Measurements from ENCODE around the gene GRIK2. TPM values are rescaled to one million over a fixed set of nuclear protein-coding genes. Genes with fewer than 3 reads are reported as not detected.

The GRIK2 gene
- total and polyA plus RNA-seq, 2 of the 4 experiments (the other 2 are of a cell fraction): 8.2 to 15.2 TPM

GRCh38 chr6:102038964-102039363, 645.5 kb downstream of the GRIK2 start:
- WGBS, 2 experiments (ENCODE audit: extremely low coverage in 2 of 2, insufficient read length in 1 of 2): no CpG with 5 or more reads among the region's 3 CpGs
- BruUV-seq (replicated peaks): no TSS peak
- no peak for ATAC-seq (ENCODE audit: low read depth)

More at GRCh38 chr6:102038964-102039363, 645.5 kb downstream of the GRIK2 start:
- no peak overlapping the region for H2AK9ac ChIP-seq (replicated peaks; ENCODE audit: low read depth, low read length, poor library complexity)
- H3K23ac ChIP-seq (ENCODE audit: low read depth, low read length): no peak overlapping the region
- dilution Hi-C loops (cut with HindIII; ENCODE audit: low sequenced_read_pairs, unreplicated experiment): no loop called here
- peak overlapping the region; percentile 51; the same call in 1 of the 2 replicates for H3K4me2 ChIP-seq (ENCODE audit: low read depth, low read length)
- DNase-seq: no peak
- no peaks in the 10 kb centered on the region for H3K36me3 ChIP-seq (ENCODE audit: control insufficient read depth, insufficient read depth, low read length)
- no peak overlapping the region for H3K14ac ChIP-seq (replicated peaks; ENCODE audit: low read depth, low read length)
- no peak overlapping the region for H3K18ac ChIP-seq (ENCODE audit: low read depth, low read length)
- no peak overlapping the region for H3K9ac ChIP-seq (ENCODE audit: low read depth, low read length)
- H4K8ac ChIP-seq (ENCODE audit: low read depth in 2 of 2, low read length in 2 of 2): no peak overlapping the region
- H2BK20ac ChIP-seq (ENCODE audit: low read depth, low read length): no peak overlapping the region
- no peaks in the 10 kb centered on the region; the same call in 1 of the 2 replicates for H3K4me1 ChIP-seq (ENCODE audit: control insufficient read depth, insufficient read depth, low read length)
- no peaks in the 10 kb centered on the region for H4K20me1 ChIP-seq (ENCODE audit: insufficient read depth, low read length)
- H3K9me3 ChIP-seq (ENCODE audit: control insufficient read depth, insufficient read depth, low read length): no peaks in the 10 kb centered on the region
- intact Hi-C loops (cut with micrococcal nuclease): no loop called here
- CTCF ChIA-PET: no interaction called here
- no peak overlapping the region for H3K56ac ChIP-seq (ENCODE audit: extremely low read depth, insufficient read depth, low read length)
- no peak overlapping the region for H4K5ac ChIP-seq (ENCODE audit: low read depth, low read length)
- H3K27me3 ChIP-seq (ENCODE audit: control insufficient read depth, insufficient read depth, low read length): no peaks in the 10 kb centered on the region
- H3K4me3 ChIP-seq (ENCODE audit: insufficient read depth, low read depth, low read length): no peak overlapping the region
- no peak overlapping the region for H2AK5ac ChIP-seq (ENCODE audit: low read depth, low read length)
- in situ Hi-C loops (cut with MboI; ENCODE audit: low sequenced_read_pairs): no loop called here
- TF ChIP-seq FOS (IDR thresholded peaks at IDR 0.05; ENCODE audit: low read depth, low read length): no peak
- no peak for TF ChIP-seq NFE2L2 (IDR thresholded peaks at IDR 0.05; ENCODE audit: low read depth, low read length)
- TF ChIP-seq USF2 (IDR thresholded peaks at IDR 0.05; ENCODE audit: low read depth, low read length): no peak
- TF ChIP-seq ELK1 (IDR thresholded peaks at IDR 0.05; ENCODE audit: borderline replicate concordance, low read depth, low read length): no peak
- TF ChIP-seq RCOR1 (IDR thresholded peaks at IDR 0.05; ENCODE audit: insufficient replicate concordance, low read length): no peak
- no peak for TF ChIP-seq CHD1 (IDR thresholded peaks at IDR 0.05; ENCODE audit: low read depth, low read length)
- TF ChIP-seq MXI1 (IDR thresholded peaks at IDR 0.05; ENCODE audit: borderline replicate concordance, low read depth, low read length): no peak
- no peak for TF ChIP-seq MAZ (IDR thresholded peaks at IDR 0.05; ENCODE audit: borderline replicate concordance, low read depth, low read length)
- no peak for TF ChIP-seq SMC3 (IDR thresholded peaks at IDR 0.05; ENCODE audit: low read depth, low read length)
- H2BK5ac ChIP-seq (ENCODE audit: low read depth, low read length, poor library complexity, severe bottlenecking): no peak overlapping the region
- H3K9me1 ChIP-seq (ENCODE audit: insufficient read depth, low read length): no peaks in the 10 kb centered on the region
- H2BK15ac ChIP-seq (ENCODE audit: low read depth, low read length): no peak overlapping the region
- H3K79me1 ChIP-seq (ENCODE audit: low read depth in 1 of 2, low read length in 2 of 2): no peaks in the 10 kb centered on the region
- H2AFZ ChIP-seq (replicated peaks; ENCODE audit: low read length, poor library complexity): no peak overlapping the region
- POLR2A ChIA-PET (ENCODE audit: unreplicated experiment): interaction anchor here (0.6 kb wide), 1 partner anchor 1935 kb away, joined by 3 read pairs; no protein-coding TSS in a partner anchor
- H4K91ac ChIP-seq (ENCODE audit: insufficient read depth, low read depth, low read length): no peak overlapping the region
- H3K4ac ChIP-seq (ENCODE audit: low read depth, low read length): no peak overlapping the region
- H2BK120ac ChIP-seq (ENCODE audit: low read depth, low read length): no peak overlapping the region
- no peak overlapping the region for H3K27ac ChIP-seq (ENCODE audit: insufficient read depth, low read length)

Measured in IMR-90 (cell line).